HepG2 (cell line): ENCODE results near the gene RNF213. TPM values are rescaled to one million over a fixed set of nuclear protein-coding genes. Genes with fewer than 3 reads are reported as not detected.

Experiments
- AKAP8 ChIP-seq: sonication (generic); formaldehyde crosslinking; IDR thresholded peaks from 2 replicates; pipeline ENCODE4 v1.5.1; 2020; ENCODE audit warnings: mild to moderate bottlenecking, missing genetic modification reagents
- ARNT2 ChIP-seq: sonication (generic); formaldehyde crosslinking; IDR thresholded peaks from 2 replicates; pipeline ENCODE4 v1.8.0; 2022; ENCODE audit warnings: mild to moderate bottlenecking, low read depth, missing genetic modification reagents, moderate library complexity
- CENPT ChIP-seq: sonication (generic); formaldehyde crosslinking; IDR thresholded peaks from 2 replicates; pipeline ENCODE4 v1.8.0; 2022; ENCODE audit warnings: low read depth, mild to moderate bottlenecking, moderate library complexity, missing genetic modification reagents
- GABPA ChIP-seq, 2 experiments: IDR thresholded peaks; 2 replicates each; pipeline ENCODE4 v1.6.1; 2011 to 2016; ENCODE audit warnings: low read depth in 2 of 2, low read length in 1 of 2, missing biosample characterization in 1 of 2, missing genetic modification characterization in 1 of 2
- GATAD2A ChIP-seq: IDR thresholded peaks from 2 replicates; pipeline ENCODE4 v1.6.1; 2016
- HDAC2 ChIP-seq: sonication (generic); formaldehyde crosslinking; IDR thresholded peaks from 2 replicates; pipeline ENCODE4 v1.4.0; 2020; ENCODE audit warnings: missing genetic modification reagents
- HHEX ChIP-seq: IDR thresholded peaks from 2 replicates; pipeline ENCODE4 v1.6.1; 2016; ENCODE audit warnings: control low read depth
- IKZF1 ChIP-seq: fragments of 450-650 bp; IDR thresholded peaks from 2 replicates; pipeline ENCODE4 v1.7.1; 2016
- NCOA5 ChIP-seq: sonication (generic); formaldehyde crosslinking; IDR thresholded peaks from 2 replicates; pipeline ENCODE4 v1.4.0; 2020; ENCODE audit warnings: missing genetic modification reagents
- NFKBIZ ChIP-seq: IDR thresholded peaks from 2 replicates; pipeline ENCODE4 v1.6.1; 2018; ENCODE audit warnings: missing genetic modification reagents, missing compliant biosample characterization
- SP4 ChIP-seq: sonication (generic); formaldehyde crosslinking; IDR thresholded peaks from 2 replicates; pipeline ENCODE4 v1.8.1; 2023; ENCODE audit warnings: mild to moderate bottlenecking, missing genetic modification reagents
- SYNCRIP ChIP-seq: fragments of 200-400 bp; formaldehyde crosslinking; IDR thresholded peaks from 2 replicates; pipeline ENCODE4 v1.6.1; 2018; ENCODE audit warnings: mild to moderate bottlenecking, low read depth, low read length; ENCODE audit not compliant: insufficient read depth
- ZNF282 ChIP-seq: fragments of 450-650 bp; IDR thresholded peaks from 2 replicates; pipeline ENCODE4 v1.6.1; 2018; ENCODE audit not compliant: partially characterized antibody
- ZNF607 ChIP-seq: sonication (generic); formaldehyde crosslinking; IDR thresholded peaks from 2 replicates; pipeline ENCODE4 v1.5.1; 2020; ENCODE audit warnings: missing genetic modification reagents, mild to moderate bottlenecking, borderline replicate concordance
- ZNF879 ChIP-seq: sonication (generic); formaldehyde crosslinking; IDR thresholded peaks from 2 replicates; pipeline ENCODE4 v1.8.1; 2023; ENCODE audit warnings: missing genetic modification reagents
- polyA plus RNA-seq, 8 experiments: library from polyadenylated mRNA; depleted of rRNA in 3 of 8; stranded (reverse) in 7 of 8; unstranded in 1 of 8; fragments of >200 nt; fragmentation: Illumina TruSeq in 4 of 8; extraction: Trizol in 4 of 8; gene quantifications; 2 replicates each; pipeline versions ENCODE4 v1.2.1 to v1.2.3, GENCODE V29; 2011 to 2016; ENCODE audit warnings: low read depth in 4 of 8, missing spikeins in 1 of 8, mixed read lengths in 1 of 8; ENCODE audit not compliant: insufficient read depth in 1 of 8
- total RNA-seq, 5 experiments: library from RNA; depleted of rRNA; stranded (reverse); fragments of >200 nt; fragmentation: Illumina TruSeq; extraction: Trizol; gene quantifications; 2 replicates each; pipeline ENCODE4 v1.2.3, GENCODE V29; 2016; ENCODE audit warnings: low read depth in 1 of 5
- TF ChIP-seq, protein P1 (sequence below): fragments of 450-650 bp; IDR thresholded peaks from 2 replicates; pipeline ENCODE4 v1.6.1; 2017; ENCODE audit warnings: mild to moderate bottlenecking
- TF ChIP-seq, protein P2 (sequence below): sonication (generic); formaldehyde crosslinking; conservative IDR thresholded peaks from 2 replicates; pipeline ENCODE4 v1.8.0; 2022; ENCODE audit warnings: low read depth, missing genetic modification reagents
- TF ChIP-seq, protein P3 (sequence below): sonication (generic); formaldehyde crosslinking; IDR thresholded peaks from 2 replicates; pipeline ENCODE4 v1.4.0; 2020; ENCODE audit warnings: missing genetic modification reagents, mild to moderate bottlenecking, borderline replicate concordance
- TF ChIP-seq, protein P4 (sequence below): sonication (generic); formaldehyde crosslinking; IDR thresholded peaks from 2 replicates; pipeline ENCODE4 v1.5.1; 2020; ENCODE audit warnings: missing genetic modification reagents, mild to moderate bottlenecking, borderline replicate concordance
- TF ChIP-seq, protein P5 (sequence below): sonication (generic); formaldehyde crosslinking; IDR thresholded peaks from 2 replicates; pipeline ENCODE4 v1.4.0; 2020; ENCODE audit warnings: missing genetic modification reagents

Gene RNF213
- total and polyA plus RNA-seq, 2 of the 13 experiments (the other 11 are each of a cell fraction or from before 2014, with no cell fraction given) = 38.6 to 38.7 TPM

DNA sequence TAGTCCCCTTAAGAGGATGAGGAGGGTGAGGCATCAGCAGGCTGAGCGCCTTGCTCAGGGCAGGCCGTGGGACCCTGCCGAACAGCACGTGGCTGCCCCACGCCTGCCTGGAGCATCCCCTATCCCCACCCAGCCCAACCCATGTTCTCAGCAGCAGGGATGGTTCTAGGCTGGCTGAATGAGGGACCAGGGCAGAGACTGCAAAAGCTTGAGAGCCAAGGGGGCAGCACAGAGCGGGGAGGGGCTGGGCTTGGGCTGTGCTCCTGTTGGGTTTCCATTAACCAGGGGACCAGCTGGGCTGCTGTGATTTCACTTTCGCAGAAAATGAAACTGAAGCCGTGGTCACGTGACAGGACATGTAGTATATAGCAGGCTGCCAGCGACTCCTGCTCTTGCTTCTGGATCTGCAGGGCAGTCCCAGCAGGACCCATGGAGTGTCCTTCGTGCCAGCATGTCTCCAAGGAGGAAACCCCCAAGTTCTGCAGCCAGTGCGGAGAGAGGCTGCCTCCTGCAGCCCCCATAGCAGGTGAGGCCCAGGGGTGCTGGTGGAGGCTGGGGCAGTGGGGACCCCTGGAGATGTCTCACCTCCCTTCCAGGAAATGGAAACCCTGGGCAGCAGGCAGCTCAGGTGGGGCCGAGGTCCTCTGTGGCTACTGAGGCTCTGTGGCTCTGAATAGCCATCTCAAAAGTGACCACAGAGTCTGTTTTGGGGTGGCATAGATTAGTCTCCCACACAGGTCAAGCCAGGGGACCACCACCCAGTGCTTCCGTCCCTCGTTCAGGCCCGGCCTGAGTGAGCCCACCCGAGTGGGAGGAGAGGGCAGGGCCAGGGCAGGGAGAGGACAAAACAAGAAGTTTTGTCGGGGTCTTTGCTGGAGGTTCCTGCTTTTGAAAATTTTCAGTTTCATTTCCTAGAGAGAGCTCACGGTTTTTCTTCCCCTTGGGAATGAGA is 2.9 kb downstream of the RNF213 start (continued):
- TF ChIP-seq, protein P1, sequence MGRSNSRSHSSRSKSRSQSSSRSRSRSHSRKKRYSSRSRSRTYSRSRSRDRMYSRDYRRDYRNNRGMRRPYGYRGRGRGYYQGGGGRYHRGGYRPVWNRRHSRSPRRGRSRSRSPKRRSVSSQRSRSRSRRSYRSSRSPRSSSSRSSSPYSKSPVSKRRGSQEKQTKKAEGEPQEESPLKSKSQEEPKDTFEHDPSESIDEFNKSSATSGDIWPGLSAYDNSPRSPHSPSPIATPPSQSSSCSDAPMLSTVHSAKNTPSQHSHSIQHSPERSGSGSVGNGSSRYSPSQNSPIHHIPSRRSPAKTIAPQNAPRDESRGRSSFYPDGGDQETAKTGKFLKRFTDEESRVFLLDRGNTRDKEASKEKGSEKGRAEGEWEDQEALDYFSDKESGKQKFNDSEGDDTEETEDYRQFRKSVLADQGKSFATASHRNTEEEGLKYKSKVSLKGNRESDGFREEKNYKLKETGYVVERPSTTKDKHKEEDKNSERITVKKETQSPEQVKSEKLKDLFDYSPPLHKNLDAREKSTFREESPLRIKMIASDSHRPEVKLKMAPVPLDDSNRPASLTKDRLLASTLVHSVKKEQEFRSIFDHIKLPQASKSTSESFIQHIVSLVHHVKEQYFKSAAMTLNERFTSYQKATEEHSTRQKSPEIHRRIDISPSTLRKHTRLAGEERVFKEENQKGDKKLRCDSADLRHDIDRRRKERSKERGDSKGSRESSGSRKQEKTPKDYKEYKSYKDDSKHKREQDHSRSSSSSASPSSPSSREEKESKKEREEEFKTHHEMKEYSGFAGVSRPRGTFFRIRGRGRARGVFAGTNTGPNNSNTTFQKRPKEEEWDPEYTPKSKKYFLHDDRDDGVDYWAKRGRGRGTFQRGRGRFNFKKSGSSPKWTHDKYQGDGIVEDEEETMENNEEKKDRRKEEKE = no peak
- no peak for TF ChIP-seq NCOA5
- TF ChIP-seq, protein P2, sequence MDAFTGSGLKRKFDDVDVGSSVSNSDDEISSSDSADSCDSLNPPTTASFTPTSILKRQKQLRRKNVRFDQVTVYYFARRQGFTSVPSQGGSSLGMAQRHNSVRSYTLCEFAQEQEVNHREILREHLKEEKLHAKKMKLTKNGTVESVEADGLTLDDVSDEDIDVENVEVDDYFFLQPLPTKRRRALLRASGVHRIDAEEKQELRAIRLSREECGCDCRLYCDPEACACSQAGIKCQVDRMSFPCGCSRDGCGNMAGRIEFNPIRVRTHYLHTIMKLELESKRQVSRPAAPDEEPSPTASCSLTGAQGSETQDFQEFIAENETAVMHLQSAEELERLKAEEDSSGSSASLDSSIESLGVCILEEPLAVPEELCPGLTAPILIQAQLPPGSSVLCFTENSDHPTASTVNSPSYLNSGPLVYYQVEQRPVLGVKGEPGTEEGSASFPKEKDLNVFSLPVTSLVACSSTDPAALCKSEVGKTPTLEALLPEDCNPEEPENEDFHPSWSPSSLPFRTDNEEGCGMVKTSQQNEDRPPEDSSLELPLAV (CRISPR knock-in tag) = no peak
- TF ChIP-seq HHEX = no peak
- TF ChIP-seq IKZF1 = no peak
- TF ChIP-seq, protein P3, sequence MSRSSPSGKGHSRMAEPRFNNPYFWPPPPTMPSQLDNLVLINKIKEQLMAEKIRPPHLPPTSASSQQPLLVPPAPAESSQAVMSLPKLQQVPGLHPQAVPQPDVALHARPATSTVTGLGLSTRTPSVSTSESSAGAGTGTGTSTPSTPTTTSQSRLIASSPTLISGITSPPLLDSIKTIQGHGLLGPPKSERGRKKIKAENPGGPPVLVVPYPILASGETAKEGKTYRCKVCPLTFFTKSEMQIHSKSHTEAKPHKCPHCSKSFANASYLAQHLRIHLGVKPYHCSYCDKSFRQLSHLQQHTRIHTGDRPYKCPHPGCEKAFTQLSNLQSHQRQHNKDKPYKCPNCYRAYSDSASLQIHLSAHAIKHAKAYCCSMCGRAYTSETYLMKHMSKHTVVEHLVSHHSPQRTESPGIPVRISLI (CRISPR knock-in tag) = no peak
- TF ChIP-seq, protein P4, sequence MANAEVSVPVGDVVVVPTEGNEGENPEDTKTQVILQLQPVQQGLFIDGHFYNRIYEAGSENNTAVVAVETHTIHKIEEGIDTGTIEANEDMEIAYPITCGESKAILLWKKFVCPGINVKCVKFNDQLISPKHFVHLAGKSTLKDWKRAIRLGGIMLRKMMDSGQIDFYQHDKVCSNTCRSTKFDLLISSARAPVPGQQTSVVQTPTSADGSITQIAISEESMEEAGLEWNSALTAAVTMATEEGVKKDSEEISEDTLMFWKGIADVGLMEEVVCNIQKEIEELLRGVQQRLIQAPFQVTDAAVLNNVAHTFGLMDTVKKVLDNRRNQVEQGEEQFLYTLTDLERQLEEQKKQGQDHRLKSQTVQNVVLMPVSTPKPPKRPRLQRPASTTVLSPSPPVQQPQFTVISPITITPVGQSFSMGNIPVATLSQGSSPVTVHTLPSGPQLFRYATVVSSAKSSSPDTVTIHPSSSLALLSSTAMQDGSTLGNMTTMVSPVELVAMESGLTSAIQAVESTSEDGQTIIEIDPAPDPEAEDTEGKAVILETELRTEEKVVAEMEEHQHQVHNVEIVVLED (CRISPR knock-in tag) = peak; percentile 71
- peak; percentile 78 for TF ChIP-seq HDAC2 (CRISPR knock-in tag)
- TF ChIP-seq ZNF879 = peak; percentile 84
- TF ChIP-seq ARNT2 (CRISPR knock-in tag) = peak; percentile 69; the same call in 1 of the 2 replicates
- TF ChIP-seq GABPA (IDR thresholded peaks at IDR 0.05; ENCODE audit: low read depth, low read length) = no peak
- TF ChIP-seq GABPA (CRISPR knock-in tag; IDR thresholded peaks at IDR 0.05; ENCODE audit: low read depth) = 0 out of 2 replicates have a peak, but pooled peaks have one; percentile 20
- TF ChIP-seq CENPT (CRISPR knock-in tag) = no peak
- TF ChIP-seq NFKBIZ (CRISPR knock-in tag) = no peak
- TF ChIP-seq AKAP8 (CRISPR knock-in tag) = peak; percentile 98
- no peak for TF ChIP-seq ZNF282
- peak; percentile 76; the same call in 1 of the 2 replicates for TF ChIP-seq ZNF607
- peak; percentile 80 for TF ChIP-seq GATAD2A (CRISPR knock-in tag)
- TF ChIP-seq, protein P5, sequence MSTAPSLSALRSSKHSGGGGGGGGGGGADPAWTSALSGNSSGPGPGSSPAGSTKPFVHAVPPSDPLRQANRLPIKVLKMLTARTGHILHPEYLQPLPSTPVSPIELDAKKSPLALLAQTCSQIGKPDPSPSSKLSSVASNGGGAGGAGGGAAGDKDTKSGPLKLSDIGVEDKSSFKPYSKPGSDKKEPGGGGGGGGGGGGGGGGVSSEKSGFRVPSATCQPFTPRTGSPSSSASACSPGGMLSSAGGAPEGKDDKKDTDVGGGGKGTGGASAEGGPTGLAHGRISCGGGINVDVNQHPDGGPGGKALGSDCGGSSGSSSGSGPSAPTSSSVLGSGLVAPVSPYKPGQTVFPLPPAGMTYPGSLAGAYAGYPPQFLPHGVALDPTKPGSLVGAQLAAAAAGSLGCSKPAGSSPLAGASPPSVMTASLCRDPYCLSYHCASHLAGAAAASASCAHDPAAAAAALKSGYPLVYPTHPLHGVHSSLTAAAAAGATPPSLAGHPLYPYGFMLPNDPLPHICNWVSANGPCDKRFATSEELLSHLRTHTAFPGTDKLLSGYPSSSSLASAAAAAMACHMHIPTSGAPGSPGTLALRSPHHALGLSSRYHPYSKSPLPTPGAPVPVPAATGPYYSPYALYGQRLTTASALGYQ (CRISPR knock-in tag) = no peak
- TF ChIP-seq SYNCRIP = no peak
- 0 out of 2 replicates have a peak, but pooled peaks have one; percentile 44 for TF ChIP-seq SP4 (CRISPR knock-in tag)
